Measurements from ENCODE around the gene RNF5.

RNF5 gene

GRCh38 chr6:32149092-32149755, 29.0 kb upstream of the RNF5 start:
- no peak for TF ChIP-seq USF1 (IDR thresholded peaks at IDR 0.05)
- TF ChIP-seq YY1 (IDR thresholded peaks at IDR 0.05; ENCODE audit: low read depth): no peak
- no peak for TF ChIP-seq MAX (IDR thresholded peaks at IDR 0.05)
- TF ChIP-seq CEBPB (IDR thresholded peaks at IDR 0.05): no peak
- no peak for TF ChIP-seq FOXM1 (IDR thresholded peaks at IDR 0.05; ENCODE audit: borderline replicate concordance, low read depth)
- TF ChIP-seq TAF1 (IDR thresholded peaks at IDR 0.05; ENCODE audit: low read depth): no peak
- TF ChIP-seq TCF12 (IDR thresholded peaks at IDR 0.05; ENCODE audit: low read depth): no peak
- TF ChIP-seq RAD21 (IDR thresholded peaks at IDR 0.05; ENCODE audit: low read depth): no peak
- TF ChIP-seq EP300 (IDR thresholded peaks at IDR 0.05; ENCODE audit: borderline replicate concordance): no peak
- TF ChIP-seq REST (IDR thresholded peaks at IDR 0.05; ENCODE audit: low read depth): no peak
- TF ChIP-seq EGR1 (IDR thresholded peaks at IDR 0.05): no peak
- no peak for TF ChIP-seq ZBTB7A (IDR thresholded peaks at IDR 0.05; ENCODE audit: low read depth)
- TF ChIP-seq TEAD4 (IDR thresholded peaks at IDR 0.05): no peak
- TF ChIP-seq NFIC (IDR thresholded peaks at IDR 0.05): no peak
- TF ChIP-seq CREB1 (IDR thresholded peaks at IDR 0.05; ENCODE audit: low read depth): no peak

- TF ChIP-seq CEBPB (IDR thresholded peaks at IDR 0.05) (no peak), CREB1 (IDR thresholded peaks at IDR 0.05; ENCODE audit: low read depth) (no peak), EGR1 (IDR thresholded peaks at IDR 0.05) (no peak), MAX (IDR thresholded peaks at IDR 0.05) (no peak), ZBTB7A (IDR thresholded peaks at IDR 0.05; ENCODE audit: low read depth) (no peak), TEAD4 (IDR thresholded peaks at IDR 0.05) (no peak), FOXM1 (IDR thresholded peaks at IDR 0.05; ENCODE audit: borderline replicate concordance, low read depth) (no peak), TAF1 (IDR thresholded peaks at IDR 0.05; ENCODE audit: low read depth) (no peak), NFIC (IDR thresholded peaks at IDR 0.05) (no peak), TCF12 (IDR thresholded peaks at IDR 0.05; ENCODE audit: low read depth) (no peak), USF1 (IDR thresholded peaks at IDR 0.05) (no peak), RAD21 (IDR thresholded peaks at IDR 0.05; ENCODE audit: low read depth) (no peak)
Observed at GRCh38 chr6:32149932-32150870, 28.0 kb upstream of the RNF5 start.

GRCh38 chr6:32151181-32151862, 26.9 kb upstream of the RNF5 start:
- TF ChIP-seq CEBPB (IDR thresholded peaks at IDR 0.05) (no peak), MAX (IDR thresholded peaks at IDR 0.05) (no peak), EP300 (IDR thresholded peaks at IDR 0.05; ENCODE audit: borderline replicate concordance) (no peak), REST (IDR thresholded peaks at IDR 0.05; ENCODE audit: low read depth) (no peak)

GRCh38 chr6:32151863-32152768, 26.1 kb upstream of the RNF5 start, which contains the start of gene PRRT1:
Gene PRRT1, minus strand, starts transcription at chr6:32151939. Its CDS starts 112 bp downstream, at chr6:32151827.
- no peak for TF ChIP-seq RAD21 (IDR thresholded peaks at IDR 0.05; ENCODE audit: low read depth)
- TF ChIP-seq USF1 (IDR thresholded peaks at IDR 0.05): no peak
- no peak for TF ChIP-seq TAF1 (IDR thresholded peaks at IDR 0.05; ENCODE audit: low read depth)

All from Ishikawa (cell line).